Caki2 (cell line): ENCODE measurements around the gene RC3H2. TPM values are rescaled to one million over a fixed set of nuclear protein-coding genes. Genes with fewer than 3 reads are reported as not detected.

Experiments used
- DNase-seq: peaks from one replicate; pipeline ENCODE4 v3.0.0-alpha.2; 2015; ENCODE audit warnings: low read depth
- in situ Hi-C: cut with HindIII; loops from 2 replicates; pipeline ENCODE4 v1.10.0; 2016; ENCODE audit warnings: low sequenced_read_pairs, low pct_unique_long_range_greater_than_20kb, mixed read lengths
- total RNA-seq: library from RNA; depleted of rRNA; stranded (reverse); fragments of >200 nt; shearing (Covaris generic); gene quantifications from 2 replicates; pipeline ENCODE4 v1.2.3, GENCODE V29; 2014; ENCODE audit warnings: low replicate concordance; rRNA removed

RC3H2 gene
- 9.8 and 26.6 TPM in 2 replicates for total RNA-seq

- DNase-seq, result peak; percentile 99
- in situ Hi-C loops, result no loop called here
These were observed at the start of gene RC3H2 for GRCh38 chr9:122904823-122905710. TSS of gene RC3H2 (minus strand) at chr9:122905359. CDS start at chr9:122897509, 7,850 bp downstream.

- DNase-seq, result peak; percentile 37
These were observed 49.1 kb upstream of the RC3H2 start for GRCh38 chr9:122954253-122954691.

GRCh38 chr9:122951056-122951455 is 45.9 kb upstream of the RC3H2 start:
- DNase-seq, result no peak
- in situ Hi-C loops, result no loop called here

More at GRCh38 chr9:122954253-122954691, 49.1 kb upstream of the RC3H2 start:
- in situ Hi-C loops, result no loop called here

GRCh38 chr9:122950263-122950662 is 45.1 kb upstream of the RC3H2 start:
- no peak for DNase-seq
- in situ Hi-C loops, result no loop called here

GRCh38 chr9:122949696-122950095 is 44.5 kb upstream of the RC3H2 start:
- in situ Hi-C loops, result no loop called here
- no peak for DNase-seq

- DNase-seq, result no peak
- in situ Hi-C loops, result no loop called here
These were observed 43.2 kb upstream of the RC3H2 start for GRCh38 chr9:122948313-122948712.

- in situ Hi-C loops, result no loop called here
- no peak for DNase-seq
These were observed 41.4 kb upstream of the RC3H2 start for GRCh38 chr9:122946461-122947005.

- in situ Hi-C loops, result no loop called here
- no peak for DNase-seq
These were observed 40.1 kb upstream of the RC3H2 start for GRCh38 chr9:122944960-122945888.

GRCh38 chr9:122941582-122942234 is 36.5 kb upstream of the RC3H2 start:
- in situ Hi-C loops, result no loop called here
- DNase-seq, result no peak

- in situ Hi-C loops, result no loop called here
- peak; percentile 94 for DNase-seq
These were observed 35.8 kb upstream of the RC3H2 start, which contains the start of gene RABGAP1 for GRCh38 chr9:122940749-122941581. TSS of gene RABGAP1 (plus strand) at chr9:122941020. CDS start at chr9:122957060, 16,040 bp downstream.

- in situ Hi-C loops, result no loop called here
- no peak for DNase-seq
These were observed 35.2 kb upstream of the RC3H2 start for GRCh38 chr9:122940454-122940748.

- in situ Hi-C loops, result no loop called here
- DNase-seq, result no peak
These were observed 34.4 kb upstream of the RC3H2 start for GRCh38 chr9:122939601-122940000.

GRCh38 chr9:122936883-122937282 is 31.7 kb upstream of the RC3H2 start:
- in situ Hi-C loops, result no loop called here
- DNase-seq, result no peak

GRCh38 chr9:122936464-122936863 is 31.3 kb upstream of the RC3H2 start:
- DNase-seq, result no peak
- in situ Hi-C loops, result no loop called here

- in situ Hi-C loops, result no loop called here
- peak; percentile 91 for DNase-seq
These were observed 26.3 kb upstream of the RC3H2 start, which contains the start of gene ZBTB26 for GRCh38 chr9:122931226-122932121. TSS of gene ZBTB26 (minus strand) at chr9:122931512. CDS start at chr9:122919934, 11,578 bp downstream.

- DNase-seq, result no peak
- in situ Hi-C loops, result no loop called here
These were observed 25.5 kb upstream of the RC3H2 start for GRCh38 chr9:122930541-122931225.
